Cerebellar cortex (tissue), 1 donor: ENCODE results near the gene SH3PXD2B.
"Not testable (repeated sequence)": the region's sequence is repeated elsewhere in the genome, so short reads cannot be mapped to it uniquely, and the experiment has no call there.

Experiments
- DNase-seq: peaks from one replicate; pipeline ENCODE4 v3.0.0-alpha.2; 2015; ENCODE audit warnings: low spot score

SH3PXD2B gene

DNA sequence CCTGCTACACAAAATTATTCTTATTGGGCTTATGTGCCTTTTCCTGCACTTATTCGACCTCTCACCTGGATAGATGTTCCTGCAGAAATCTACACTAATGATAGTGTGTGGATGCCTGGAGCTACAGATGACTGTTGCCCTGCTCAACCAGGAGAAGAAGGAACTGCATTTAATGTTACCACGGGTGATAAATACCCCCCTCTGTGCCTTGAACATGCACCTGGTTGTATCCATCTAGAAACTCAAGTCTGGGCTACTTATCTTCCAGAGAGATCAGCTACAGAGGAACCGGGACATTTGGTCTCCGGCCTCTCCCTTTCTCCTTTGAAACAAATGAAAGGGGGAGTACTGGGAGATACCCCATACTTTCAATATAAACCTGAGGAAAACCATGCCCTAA is 54.5 kb downstream of the SH3PXD2B start:
- DNase-seq, result no peak

DNA sequence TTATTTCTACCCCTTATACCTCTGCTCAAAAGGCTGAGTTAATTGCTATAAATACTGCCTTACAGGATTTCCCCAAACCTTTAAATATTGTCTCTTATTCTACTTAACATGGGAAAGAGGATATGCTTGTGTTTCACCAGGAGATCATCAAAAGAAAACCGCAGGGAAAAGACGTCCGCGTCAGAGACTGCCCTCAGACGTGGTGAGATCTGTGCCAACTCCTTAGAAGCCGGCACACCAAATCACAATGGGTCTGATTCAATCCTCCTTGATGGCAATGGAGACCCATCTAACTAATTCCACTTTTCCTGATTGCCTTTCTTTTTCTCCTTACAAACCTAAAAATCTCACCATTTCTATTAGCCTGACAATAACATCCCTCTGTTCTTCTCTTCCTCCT is 55.0 kb downstream of the SH3PXD2B start:
- DNase-seq, result no peak

DNA sequence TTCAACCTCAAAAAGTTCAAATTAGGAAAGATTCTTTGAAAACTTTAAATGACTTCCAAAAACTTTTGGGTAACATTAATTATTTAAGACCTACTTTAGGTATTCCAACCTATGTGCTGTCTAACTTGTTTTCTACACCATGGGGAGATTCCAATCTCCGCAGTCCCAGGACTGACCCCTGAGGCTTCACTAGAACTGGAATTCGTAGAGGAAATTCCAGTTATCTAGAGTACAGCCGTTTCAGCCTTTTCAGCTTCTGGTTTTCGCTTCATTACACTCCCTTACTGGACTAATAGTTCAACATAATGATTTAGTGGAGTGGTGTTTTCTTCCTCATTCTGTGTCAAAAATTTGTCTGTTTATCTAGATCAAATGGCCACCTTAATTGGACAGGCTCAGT is 55.7 kb downstream of the SH3PXD2B start:
- DNase-seq, result not testable (repeated sequence)

DNA sequence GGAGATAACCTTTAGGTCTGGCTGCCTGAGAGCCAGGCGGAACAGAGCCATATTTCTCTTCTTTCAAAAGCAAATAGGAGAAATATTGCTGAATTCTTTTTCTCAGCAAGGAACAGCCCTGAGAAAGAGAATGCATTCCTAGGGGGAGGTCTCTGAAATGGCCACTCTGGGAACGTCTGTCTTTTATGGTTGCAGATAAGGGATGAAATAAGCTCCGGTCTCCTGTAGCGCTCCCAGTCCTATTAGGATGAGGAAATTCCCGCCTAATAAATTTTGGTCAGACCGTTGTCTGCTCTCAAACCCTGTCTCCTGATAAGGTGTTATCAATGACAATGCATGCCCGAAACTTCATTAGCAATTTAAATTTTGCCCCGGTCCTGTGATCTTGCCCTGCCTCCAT is 57.3 kb downstream of the SH3PXD2B start:
- not testable (repeated sequence) for DNase-seq

DNA sequence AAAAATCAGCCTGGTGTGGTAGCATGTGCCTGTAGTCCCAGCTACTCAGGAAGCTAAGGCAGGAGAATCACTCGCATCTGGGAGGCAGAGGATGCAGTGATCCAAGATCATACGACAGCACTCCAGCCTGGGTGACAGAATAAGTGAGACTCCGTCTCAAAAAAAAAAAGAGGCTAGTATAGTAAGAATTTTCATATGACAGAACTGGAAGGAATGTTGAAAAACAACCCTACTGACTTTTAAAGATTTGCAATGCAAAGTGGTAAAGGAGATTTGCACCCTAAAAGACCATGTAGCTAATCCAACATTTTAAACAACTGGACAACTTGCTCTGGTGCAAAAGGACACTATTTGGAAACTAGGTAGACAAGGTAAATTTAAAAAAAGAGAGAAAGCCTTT is 58.1 kb downstream of the SH3PXD2B start:
- DNase-seq, result no peak

DNA sequence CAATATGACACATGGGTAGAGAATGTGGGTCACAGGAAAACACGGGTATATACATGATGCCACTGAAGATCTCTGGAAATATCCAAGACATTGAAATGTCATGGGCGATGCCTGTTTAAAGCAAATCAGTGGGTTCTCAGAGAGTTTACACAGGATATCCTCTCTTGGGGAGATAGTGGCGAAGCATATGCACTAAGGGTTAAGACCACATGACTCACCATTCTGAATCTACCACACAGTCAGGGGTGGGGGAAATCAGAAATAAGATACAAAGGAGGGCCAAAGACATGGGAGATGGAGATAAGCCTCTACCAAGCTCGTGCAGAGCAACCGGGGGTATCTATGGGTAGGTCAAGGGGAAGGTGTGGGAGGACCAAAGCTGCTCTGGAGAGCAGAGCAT is 58.8 kb downstream of the SH3PXD2B start:
- no peak for DNase-seq

DNA sequence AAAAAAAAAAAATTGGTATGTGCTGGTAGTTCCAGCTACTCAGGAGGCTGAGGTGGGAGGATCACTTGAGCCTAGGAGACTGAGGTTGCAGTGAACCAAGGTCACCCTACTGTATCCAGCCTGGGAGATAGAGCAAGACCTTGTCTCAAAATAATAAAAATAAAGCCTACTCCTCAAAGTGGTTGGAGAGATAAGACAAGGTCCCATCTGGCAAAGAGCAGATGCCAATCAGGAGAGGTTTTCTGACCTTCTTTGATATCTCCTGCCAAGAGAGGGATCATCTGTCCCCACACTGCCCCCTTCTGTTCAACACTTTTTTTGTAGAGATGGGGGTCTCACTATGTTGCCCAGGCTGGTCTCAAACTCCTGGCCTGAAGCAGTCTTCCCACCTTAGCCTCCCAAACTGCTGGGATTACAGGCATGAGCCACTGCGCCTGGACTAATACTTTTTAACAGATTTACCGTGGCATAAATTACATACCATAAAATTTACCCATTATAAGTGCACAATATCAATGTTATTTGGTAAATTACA is 64.7 kb downstream of the SH3PXD2B start:
- DNase-seq, result no peak

DNA sequence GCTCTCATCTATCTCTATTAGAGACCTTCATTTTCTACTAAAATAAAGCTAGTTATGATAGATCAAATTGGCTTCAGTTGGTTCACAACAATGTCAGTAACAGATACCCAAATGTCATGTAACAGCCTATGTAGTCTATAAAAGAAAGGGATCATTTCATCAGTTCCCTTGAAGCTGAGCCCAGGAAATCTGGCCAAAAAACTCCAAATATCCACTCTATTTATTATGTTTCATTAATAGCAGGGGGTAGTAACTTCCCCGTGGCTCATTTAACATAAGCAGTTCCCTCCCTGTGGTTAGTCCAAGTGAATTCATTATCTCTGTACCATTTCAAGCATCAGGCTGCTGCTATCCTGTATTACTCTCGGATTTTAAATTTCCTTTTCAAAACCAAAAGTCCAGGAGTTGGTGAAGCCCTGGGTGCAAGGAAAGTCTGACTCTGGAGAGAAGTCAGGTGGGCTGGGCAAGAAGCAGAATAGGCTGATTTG is 66.0 kb downstream of the SH3PXD2B start:
- DNase-seq, result no peak

DNA sequence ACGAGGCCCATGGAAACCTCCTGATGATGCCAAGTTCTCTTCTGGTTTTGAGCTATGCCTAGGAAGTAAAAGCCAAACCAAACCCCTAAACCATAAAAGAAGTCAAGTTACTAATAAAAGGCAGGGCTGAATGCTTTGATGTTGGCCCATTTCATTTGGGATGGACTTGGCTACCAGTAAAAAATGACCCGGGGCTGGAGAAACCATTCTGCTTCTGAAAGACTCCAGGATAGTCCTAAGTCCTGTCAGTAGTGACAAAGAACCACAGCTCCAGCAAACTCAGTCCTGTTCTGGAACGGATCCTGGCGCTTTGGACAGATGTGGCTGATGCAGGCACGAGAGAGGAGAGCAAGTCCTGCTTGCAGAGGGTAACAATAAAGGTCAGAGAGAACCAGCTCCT is 68.6 kb downstream of the SH3PXD2B start:
- DNase-seq, result no peak

DNA sequence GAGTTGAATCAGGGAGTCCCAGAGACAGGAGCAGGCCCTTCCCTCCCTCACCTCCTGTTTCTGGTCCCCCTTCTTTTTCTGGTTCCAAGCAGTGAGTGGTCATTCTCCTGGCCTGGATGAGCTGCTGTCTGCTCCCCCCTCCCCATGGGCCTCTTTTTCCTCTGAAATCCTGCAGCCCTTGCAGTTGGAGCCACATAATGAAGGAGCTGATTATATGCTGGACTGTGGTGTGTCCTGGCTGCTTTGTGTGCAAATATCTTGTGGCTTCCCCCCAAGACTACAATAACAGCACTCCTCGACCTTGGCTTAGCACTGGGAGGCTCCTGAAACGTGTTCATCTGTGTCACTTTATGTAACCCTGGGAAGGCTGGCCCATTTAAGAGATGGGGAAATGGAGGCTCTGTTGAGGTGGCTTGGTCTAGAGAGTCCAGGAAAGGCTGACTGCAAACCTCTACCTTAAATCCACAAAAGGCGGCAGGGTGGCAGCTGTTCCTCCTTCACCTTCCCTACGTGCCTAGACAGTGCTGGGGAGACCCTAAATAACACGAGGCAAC is 69.2 kb downstream of the SH3PXD2B start:
- no peak for DNase-seq

DNA sequence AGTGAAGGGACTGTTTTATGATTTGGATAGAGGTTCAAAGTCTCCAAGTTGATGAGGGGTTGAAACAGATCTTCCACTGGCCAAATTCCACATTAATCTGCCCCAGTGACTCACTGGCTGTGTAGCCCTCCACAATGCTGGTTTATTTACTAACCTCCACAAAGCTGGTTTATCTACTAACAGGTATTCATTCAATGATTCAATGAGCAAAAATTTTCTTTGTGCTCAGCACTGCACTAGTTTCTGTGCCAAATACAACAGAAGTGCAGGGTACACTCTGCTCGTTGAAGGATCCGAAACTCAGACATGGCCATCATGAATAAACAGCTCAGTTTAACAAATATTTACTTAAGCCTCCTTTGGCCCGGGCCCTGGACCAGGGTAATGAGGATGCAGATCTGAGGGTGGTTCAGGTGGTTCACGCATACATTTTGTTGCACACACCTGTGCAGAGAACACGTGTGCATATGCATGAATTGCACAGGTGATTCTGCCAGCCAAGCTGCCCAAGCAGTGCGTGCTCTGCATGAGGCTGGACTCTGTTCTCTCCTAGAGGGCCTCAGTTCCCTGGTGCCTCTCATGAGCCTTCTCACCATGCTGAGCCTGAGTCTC is 71.0 kb downstream of the SH3PXD2B start:
- no peak for DNase-seq

DNA sequence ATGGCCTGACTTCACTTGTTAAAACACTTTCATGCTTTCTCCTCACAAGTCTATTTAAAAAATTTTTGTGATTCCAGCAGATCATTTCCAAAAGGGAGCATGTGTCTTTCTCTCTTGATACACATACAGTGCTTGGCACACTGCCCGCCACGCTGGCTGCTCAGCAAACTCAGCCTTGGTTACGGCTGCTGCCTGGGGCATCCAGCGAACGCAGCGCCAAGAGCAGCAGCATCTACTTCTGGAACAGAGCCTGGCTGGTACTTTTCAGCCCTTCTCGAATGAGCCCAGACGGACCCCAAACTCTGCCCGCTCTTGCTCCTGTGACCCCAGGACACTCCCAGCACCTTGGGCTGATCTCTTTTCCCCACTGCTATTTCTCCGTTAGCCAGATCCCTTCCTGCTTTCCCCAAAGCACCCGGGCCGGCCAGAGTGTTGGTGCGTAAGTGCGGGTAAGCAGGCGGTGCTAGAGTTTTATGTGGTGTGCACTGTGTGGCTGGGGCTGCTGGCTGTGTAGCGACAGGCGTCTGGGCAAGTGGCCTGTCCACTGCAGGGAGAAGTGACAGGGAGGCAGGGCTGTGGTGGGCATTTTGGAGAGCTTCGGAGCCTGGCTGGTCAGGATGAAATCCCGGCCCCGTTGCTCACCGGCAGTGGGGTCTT is 73.2 kb downstream of the SH3PXD2B start:
- peak; percentile 78 for DNase-seq

DNA sequence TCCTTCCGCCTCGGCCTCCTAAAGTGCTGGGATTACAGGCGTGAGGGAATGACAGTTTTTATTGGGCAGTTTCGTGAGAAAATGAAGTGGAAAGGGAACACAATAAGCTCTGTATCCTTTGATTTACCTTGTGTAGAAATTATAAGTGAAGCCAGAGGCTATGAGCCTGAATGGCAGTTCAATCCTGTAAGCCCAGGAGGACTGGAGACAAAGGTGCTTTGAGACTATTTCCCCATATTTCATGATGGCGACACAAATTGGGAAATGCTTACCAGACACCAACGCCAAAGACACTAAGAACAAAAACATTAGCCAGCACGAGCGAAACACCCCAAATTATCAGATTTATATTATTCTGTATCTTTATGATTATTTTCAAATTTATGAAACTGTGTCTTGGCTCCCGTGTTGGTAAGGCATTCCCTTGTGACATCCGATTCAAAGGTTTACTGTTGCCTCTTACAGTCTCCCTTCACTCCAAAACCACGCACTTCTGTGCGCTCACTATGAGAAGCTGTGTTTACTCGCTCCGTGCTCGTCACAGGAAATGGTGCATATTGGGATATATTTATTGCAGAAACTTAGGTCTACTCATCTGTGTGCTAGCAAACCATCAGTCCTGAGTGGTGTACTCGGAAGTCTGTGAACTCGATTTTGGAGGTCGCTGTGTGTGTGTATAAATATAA is 73.9 kb downstream of the SH3PXD2B start:
- no peak for DNase-seq

DNA sequence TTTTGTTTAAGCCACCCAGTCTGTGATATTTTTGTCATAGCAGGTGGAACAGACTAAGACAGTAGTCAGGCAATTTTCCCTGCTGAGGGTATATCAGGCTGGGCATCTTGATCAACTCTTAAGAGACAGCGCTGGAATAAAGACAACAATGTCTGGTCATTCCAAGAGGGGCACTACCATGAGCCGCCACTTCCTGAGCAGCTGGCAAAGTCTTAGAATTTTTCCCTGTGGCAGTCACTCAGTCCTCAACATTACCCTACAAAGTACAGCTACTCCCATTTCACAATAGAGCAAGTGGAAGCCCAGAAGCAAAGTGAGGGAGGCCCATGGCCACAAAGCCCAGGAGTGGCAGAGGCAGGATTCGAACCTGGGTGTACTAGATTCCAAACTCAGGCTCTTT is 74.8 kb downstream of the SH3PXD2B start:
- DNase-seq, result no peak

DNA sequence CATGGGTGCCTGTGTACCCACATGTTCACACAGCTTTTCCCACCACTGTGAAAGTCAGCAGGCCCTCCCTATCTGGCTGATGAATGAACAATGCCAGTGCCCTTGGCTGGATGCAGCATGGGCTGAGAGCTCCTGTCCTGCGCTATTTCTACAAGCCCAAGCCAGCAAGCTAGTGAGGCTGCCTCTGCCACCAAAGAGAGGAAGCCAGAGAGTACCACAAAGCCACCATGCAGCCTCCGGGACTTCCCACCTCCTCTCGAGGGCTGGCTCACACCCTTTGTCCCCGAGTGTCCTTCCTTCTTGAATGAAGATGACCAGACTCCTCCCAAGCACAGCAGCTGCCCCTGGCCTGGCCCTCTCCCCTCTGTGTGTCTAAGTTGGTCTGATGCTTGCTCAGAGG is 76.5 kb downstream of the SH3PXD2B start:
- DNase-seq, result no peak

DNA sequence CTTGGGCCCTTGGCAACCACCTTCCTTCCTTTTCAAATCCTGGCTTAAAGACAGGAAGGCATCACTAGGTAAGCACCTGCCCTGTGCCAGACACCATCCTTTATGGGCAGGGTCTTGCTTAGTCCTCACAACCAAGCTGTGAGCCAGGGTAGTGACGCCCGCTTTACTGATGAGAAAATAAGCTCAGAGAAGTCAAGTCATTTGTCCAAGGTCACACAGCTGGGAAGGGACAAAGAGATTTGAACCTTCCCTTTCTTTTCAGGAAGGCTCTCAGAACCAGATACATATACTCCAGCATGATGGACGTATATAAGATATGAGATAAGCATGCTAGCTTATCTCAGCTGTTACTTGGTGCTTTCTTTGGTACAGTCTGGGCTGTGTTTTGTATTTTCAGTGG is 76.9 kb downstream of the SH3PXD2B start:
- no peak for DNase-seq

DNA sequence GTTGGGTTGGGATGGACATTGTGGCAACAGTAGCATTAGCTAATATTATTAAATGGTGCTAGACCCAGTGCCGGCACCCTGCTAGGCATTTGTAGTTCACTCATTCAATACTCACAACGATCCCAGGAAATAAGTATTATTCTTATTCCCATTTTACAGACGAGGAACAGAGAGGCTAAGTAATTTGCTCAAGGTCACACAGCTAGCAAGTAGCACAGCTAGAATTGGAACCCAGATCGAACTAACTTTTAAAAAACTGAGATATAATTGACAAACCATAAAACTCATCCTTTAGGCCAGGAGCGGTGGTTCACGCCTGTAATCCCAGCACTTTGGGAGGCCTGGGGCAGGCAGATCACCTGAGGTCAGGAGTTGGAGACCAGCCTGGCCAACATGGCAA is 79.5 kb downstream of the SH3PXD2B start:
- DNase-seq, result no peak

DNA sequence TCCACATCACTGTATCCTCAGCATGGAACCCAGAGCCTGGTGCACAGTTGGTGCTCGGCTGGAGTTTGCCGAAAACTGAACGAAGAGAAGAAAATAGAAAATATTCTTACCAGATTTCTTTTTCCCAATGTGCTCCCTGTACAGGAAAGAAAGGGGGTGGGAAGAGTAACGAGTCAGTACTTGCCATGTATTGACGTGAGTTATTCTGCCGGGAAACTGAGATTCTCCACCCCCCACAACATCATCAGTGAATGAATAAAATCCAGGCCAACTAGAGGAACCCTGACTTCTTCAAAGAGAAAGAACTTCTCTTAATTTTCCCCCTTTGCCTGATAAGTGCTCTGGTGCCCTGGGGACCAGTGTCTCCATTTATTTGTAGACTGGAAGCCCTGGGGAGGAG is 80.6 kb downstream of the SH3PXD2B start:
- DNase-seq, result no peak

DNA sequence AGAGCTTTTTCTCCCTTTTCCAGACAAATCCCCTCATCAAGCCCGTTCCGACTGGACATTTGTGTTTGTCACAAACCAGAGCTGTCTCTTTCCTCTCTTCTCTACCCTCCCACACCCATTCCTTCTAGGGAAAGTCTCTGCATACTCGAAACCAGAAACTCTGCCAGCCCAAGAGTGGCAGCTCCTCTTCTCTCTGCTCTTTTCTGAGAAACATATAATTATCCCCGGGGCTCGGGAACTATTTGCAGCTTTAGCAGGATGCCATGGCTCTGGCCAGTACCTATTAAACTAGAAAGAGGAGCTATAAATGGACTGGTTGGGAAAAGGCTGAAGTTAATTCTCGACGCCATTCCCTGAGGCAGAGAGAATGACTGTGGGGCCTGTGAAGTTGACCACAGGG is 82.6 kb downstream of the SH3PXD2B start:
- no peak for DNase-seq

DNA sequence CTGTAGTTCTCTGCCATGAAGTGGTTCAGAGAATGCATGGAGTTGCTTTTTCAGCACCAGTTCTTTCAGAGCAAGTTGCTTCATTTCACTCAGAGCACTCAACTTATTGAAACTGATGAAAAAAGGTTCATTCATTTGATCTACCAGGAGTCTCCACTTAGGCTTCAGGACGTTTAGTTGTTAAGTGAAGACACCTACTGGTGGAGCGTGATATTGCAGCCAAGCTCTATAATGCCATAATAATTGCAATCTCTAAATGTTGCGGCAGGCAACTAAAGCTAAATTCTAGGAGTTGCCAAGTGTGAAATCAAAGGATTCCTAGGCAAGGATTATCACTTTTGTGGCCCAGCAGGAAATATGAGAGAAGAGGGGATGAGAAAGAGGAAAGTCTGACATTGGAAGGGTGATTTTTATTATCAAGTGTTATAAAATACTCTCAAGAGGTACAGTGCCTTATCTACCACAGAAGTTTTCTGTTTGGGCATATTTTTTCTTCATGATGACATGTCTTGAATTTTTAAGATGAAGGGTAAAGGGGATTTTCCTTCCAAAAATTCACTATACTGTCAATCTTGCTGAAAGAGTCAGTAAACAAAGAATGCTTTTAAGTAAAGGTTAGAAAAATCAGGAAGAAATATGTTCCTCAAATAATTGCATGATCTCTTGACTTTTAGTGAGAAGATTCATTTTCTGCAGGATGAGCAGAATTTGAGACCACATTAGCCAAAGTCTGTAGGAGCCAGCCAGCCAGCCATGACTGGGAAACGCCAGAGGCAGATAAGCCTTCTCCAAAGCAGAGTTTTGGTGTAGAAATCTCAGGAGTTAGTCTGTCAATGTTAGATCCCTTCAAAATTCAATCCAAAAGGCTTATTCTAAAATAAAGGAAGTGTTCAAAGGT is 83.4 kb downstream of the SH3PXD2B start:
- peak; percentile 30 for DNase-seq

DNA sequence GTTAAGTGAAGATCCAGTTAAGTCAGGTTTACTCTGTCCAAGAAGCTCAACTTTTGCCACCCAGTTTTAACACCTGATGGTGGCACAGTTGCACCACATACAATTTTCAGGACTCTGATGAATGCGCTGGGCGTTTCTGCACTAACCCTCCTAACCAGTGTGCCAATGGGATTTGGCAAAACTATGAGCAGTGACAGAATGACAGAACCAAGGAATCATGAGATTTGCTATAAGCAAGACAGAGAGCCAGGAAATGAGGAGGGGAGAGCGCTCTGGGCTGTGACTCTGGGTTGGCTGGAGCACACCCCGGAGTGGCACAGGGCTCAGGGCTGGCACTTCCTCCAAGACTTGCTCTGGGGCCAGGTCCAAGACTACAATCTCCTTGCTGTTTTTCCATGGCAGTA is 84.1 kb downstream of the SH3PXD2B start:
- DNase-seq, result peak; percentile 51

DNA sequence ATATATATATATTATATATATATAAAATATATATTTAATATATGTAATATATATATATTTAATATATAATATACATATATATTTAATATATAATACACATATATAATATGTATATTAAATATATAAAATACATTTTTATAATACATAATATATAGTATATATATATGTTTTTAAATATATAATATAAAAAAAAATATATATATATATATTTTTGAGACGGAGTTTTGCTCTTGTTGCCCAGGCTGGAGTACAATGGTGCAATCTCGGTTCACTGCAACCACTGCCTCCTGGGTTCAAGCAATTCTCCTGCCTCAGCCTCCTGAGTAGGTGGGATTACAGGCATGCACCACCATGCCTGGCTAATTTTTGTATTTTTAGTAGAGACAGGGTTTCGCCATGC is 85.6 kb downstream of the SH3PXD2B start:
- DNase-seq, result not testable (repeated sequence)
